ENCODE results near the gene SNAPIN.

DNA sequence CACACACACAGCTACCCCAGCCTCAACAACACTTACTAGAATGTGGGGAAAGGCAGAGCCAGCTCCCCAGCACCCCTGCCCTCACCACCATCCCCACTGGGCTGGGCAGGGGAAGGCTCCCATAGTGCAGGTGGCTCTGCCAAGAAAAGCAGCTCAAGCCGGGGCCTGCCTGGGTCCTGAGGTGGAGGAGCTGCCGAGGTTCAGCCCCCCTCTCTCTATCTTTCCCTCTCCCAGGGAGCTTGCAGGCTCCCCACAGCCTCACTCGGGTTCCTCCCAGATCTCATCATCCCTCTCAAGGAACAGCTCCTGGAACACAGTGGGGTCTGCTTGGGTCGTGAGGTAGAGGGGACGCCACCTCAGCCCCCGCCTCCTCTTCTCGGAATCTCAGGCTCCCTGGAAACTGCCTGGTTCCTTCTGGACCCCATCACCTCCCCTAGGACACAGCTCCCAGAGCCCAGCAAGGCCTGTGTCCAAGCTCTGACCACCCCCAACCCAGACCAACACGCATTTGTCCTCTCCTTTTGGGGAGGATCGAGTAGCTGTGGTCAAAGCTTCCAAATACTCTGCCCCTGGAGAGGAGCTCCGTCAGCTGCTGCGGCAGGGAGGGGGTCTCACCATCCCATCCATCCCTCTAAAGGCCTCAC lies 46.3 kb upstream of the SNAPIN start:
- TF ChIP-seq, protein P1, sequence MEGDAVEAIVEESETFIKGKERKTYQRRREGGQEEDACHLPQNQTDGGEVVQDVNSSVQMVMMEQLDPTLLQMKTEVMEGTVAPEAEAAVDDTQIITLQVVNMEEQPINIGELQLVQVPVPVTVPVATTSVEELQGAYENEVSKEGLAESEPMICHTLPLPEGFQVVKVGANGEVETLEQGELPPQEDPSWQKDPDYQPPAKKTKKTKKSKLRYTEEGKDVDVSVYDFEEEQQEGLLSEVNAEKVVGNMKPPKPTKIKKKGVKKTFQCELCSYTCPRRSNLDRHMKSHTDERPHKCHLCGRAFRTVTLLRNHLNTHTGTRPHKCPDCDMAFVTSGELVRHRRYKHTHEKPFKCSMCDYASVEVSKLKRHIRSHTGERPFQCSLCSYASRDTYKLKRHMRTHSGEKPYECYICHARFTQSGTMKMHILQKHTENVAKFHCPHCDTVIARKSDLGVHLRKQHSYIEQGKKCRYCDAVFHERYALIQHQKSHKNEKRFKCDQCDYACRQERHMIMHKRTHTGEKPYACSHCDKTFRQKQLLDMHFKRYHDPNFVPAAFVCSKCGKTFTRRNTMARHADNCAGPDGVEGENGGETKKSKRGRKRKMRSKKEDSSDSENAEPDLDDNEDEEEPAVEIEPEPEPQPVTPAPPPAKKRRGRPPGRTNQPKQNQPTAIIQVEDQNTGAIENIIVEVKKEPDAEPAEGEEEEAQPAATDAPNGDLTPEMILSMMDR (IDR thresholded peaks at IDR 0.05): no peak
- no peak for TF ChIP-seq POLR2AphosphoS5 (IDR thresholded peaks at IDR 0.05; ENCODE audit: insufficient read depth in 1 of 2, low read depth in 1 of 2)
- no peak for TF ChIP-seq POLR2A (IDR thresholded peaks at IDR 0.05)
